ENCODE data around the gene MYL6. TPM values are rescaled to one million over a fixed set of nuclear protein-coding genes. Genes with fewer than 3 reads are reported as not detected.

MYL6 gene
- total and polyA plus RNA-seq, 8 donors = 1,132 to 4,672 (median 3,368) TPM

GRCh38 chr12:56159482-56160192, 1.5 kb downstream of the MYL6 start:
- Histone ChIP-seq H3K27ac (peak overlapping the region; percentile 95 to 99 (median 97)), H3K36me3 (peaks cover 52 to 54% (median 52%) of the 10 kb centered on the region in 4 donors), H3K27me3 (no peaks in the 10 kb centered on the region), H3K9me3 (no peaks in the 10 kb centered on the region), H3K4me3 (peak overlapping the region; percentile 71 to 85 (median 74)), H3K4me1 (peaks cover 31 to 69% (median 49%) of the 10 kb centered on the region in 4 donors)
- intact Hi-C loops (cut with DNase I; ENCODE audit: low total_unique reads) = loop anchor here (5.0 kb wide), 1 partner anchor 37 kb away; no protein-coding TSS in a partner anchor
- TF ChIP-seq EP300 (IDR thresholded peaks at IDR 0.05) = no peak
- TF ChIP-seq POLR2A (IDR thresholded peaks at IDR 0.05) = no peak
- TF ChIP-seq CTCF (IDR thresholded peaks at IDR 0.05) = no peak
- TF ChIP-seq POLR2AphosphoS5 (IDR thresholded peaks at IDR 0.05) = no peak
- peak in 1 of 2 donors; percentile 17 for DNase-seq
- 8 to 21% (median 15%) methylated on average over 8 of the region's 8 CpGs for WGBS, 5 donors

GRCh38 chr12:56160193-56160763, 2.1 kb downstream of the MYL6 start:
- WGBS, 5 donors = 20 to 33% (median 24%) methylated on average over 7 of the region's 7 CpGs
- Histone ChIP-seq H3K4me1 (peaks cover 31 to 69% (median 49%) of the 10 kb centered on the region in 4 donors), H3K27ac (peak overlapping the region; percentile 95 to 99 (median 97)), H3K4me3 (peak overlapping the region; percentile 71 to 85 (median 74)), H3K36me3 (peaks cover 59 to 61% (median 59%) of the 10 kb centered on the region in 4 donors), H3K27me3 (no peaks in the 10 kb centered on the region), H3K9me3 (no peaks in the 10 kb centered on the region)
- intact Hi-C loops (cut with DNase I; ENCODE audit: low total_unique reads) = loop anchor here (5.0 kb wide), 1 partner anchor 38 kb away; no protein-coding TSS in a partner anchor
- DNase-seq = peak in 1 of 2 donors; percentile 63
- TF ChIP-seq CTCF (IDR thresholded peaks at IDR 0.05) (no peak), POLR2A (IDR thresholded peaks at IDR 0.05) (peak in 1 of 4 donors; percentile 8)

DNA sequence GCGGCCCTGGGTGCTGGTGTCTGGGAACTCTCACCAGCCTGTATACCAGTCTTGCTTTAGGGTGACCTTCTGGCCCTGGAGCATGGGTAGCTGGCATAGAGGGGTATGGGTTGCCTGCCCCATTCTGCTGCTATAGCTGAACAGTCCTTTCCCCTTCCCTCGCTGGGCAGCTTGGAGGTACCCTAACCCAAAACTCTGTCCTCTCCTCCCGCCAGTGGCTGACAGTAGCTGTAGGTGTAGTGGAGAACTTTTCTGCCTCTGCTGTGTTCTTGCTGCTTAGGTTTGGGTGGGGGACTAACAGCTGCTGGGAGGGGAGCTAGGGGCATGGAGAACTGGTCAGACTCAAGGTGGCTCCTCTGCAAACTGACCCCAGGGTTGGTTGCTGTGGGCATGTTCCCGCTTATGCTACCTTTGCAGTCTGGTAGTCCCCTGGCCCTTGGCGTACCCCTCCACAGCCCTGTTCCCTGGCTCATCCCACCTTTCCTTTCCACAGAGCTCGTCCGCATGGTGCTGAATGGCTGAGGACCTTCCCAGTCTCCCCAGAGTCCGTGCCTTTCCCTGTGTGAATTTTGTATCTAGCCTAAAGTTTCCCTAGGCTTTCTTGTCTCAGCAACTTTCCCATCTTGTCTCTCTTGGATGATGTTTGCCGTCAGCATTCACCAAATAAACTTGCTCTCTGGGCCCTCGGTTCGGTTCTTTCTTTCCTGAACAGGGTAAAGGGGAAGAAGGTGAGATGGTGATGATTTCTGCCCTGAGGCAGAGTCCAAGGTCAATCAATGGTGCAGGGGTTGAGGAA, 2.9 kb downstream of the MYL6 start:
- Histone ChIP-seq H3K4me1 (peaks cover 31 to 69% (median 49%) of the 10 kb centered on the region in 4 donors), H3K27me3 (no peaks in the 10 kb centered on the region), H3K9me3 (no peaks in the 10 kb centered on the region), H3K27ac (peak overlapping the region; percentile 95 to 99 (median 97)), H3K36me3 (peaks cover 64 to 69% (median 67%) of the 10 kb centered on the region in 4 donors), H3K4me3 (peak overlapping the region; percentile 71 to 85 (median 74))
- TF ChIP-seq CTCF (IDR thresholded peaks at IDR 0.05) = no peak
- TF ChIP-seq POLR2AphosphoS5 (IDR thresholded peaks at IDR 0.05) = no peak
- no peak for TF ChIP-seq POLR2A (IDR thresholded peaks at IDR 0.05)
- no peak for TF ChIP-seq EP300 (IDR thresholded peaks at IDR 0.05)
- intact Hi-C loops (cut with DNase I; ENCODE audit: low total_unique reads) = loop anchor here (5.0 kb wide), 1 partner anchor 39 kb away; no protein-coding TSS in a partner anchor
- WGBS, 5 donors = 56 to 71% (median 65%) methylated on average over 11 of the region's 11 CpGs
- DNase-seq = peak in 1 of 2 donors; percentile 16

Measured in stomach (tissue), 9 donors.